HG03060 (cell line): ENCODE measurements around the gene PSTK.

Source experiments
- ATAC-seq: cut with Tn5 transposase; IDR thresholded peaks from one replicate; pipeline ENCODE4 v1.9.1; 2021; ENCODE audit warnings: low read depth, moderate number of reproducible peaks; ENCODE audit not compliant: unreplicated experiment

PSTK gene

GRCh38 chr10:122980209-122981065 is at the start of gene PSTK:
Gene PSTK (plus strand): TSS chr10:122980401. CDS start chr10:122980480, 79 bp downstream.
- peak; percentile 62 for ATAC-seq

- ATAC-seq: no peak
These were observed 48.9 kb upstream of the PSTK start for GRCh38 chr10:122931088-122931906.

- ATAC-seq: no peak
These were observed 40.9 kb upstream of the PSTK start for GRCh38 chr10:122939133-122939855.

GRCh38 chr10:122939856-122940543 is 40.2 kb upstream of the PSTK start:
- ATAC-seq: no peak

GRCh38 chr10:122949296-122949695 is 30.9 kb upstream of the PSTK start:
- ATAC-seq: no peak

- peak; percentile 92 for ATAC-seq
These were observed 26.1 kb upstream of the PSTK start, which contains the start of gene C10orf88 for GRCh38 chr10:122953902-122954730. Gene C10orf88 (minus strand): TSS chr10:122954227. CDS start chr10:122954178, 49 bp downstream.

GRCh38 chr10:122954731-122955050 is 25.5 kb upstream of the PSTK start:
- no peak for ATAC-seq

- no peak for ATAC-seq
These were observed 24.3 kb upstream of the PSTK start for GRCh38 chr10:122955892-122956291.

- ATAC-seq: no peak
These were observed 22.7 kb upstream of the PSTK start for GRCh38 chr10:122957474-122957873.

- no peak for ATAC-seq
These were observed 17.8 kb upstream of the PSTK start for GRCh38 chr10:122962405-122962804.

- no peak for ATAC-seq
These were observed 13.3 kb upstream of the PSTK start for GRCh38 chr10:122966879-122967278.

- ATAC-seq: no peak
These were observed 11.5 kb upstream of the PSTK start for GRCh38 chr10:122968698-122969097.

GRCh38 chr10:122974023-122974422 is 6.2 kb upstream of the PSTK start:
- no peak for ATAC-seq

- ATAC-seq: no peak
These were observed 5.6 kb upstream of the PSTK start for GRCh38 chr10:122974543-122975064.

- no peak for ATAC-seq
These were observed 864 bp downstream of the PSTK start for GRCh38 chr10:122981066-122981464.

GRCh38 chr10:122983898-122984297 is 3.7 kb downstream of the PSTK start:
- no peak for ATAC-seq

- ATAC-seq: no peak
These were observed 4.5 kb downstream of the PSTK start for GRCh38 chr10:122984708-122985107.

- no peak for ATAC-seq
These were observed 6.1 kb downstream of the PSTK start for GRCh38 chr10:122986335-122986734.

- ATAC-seq: no peak
These were observed 8.3 kb downstream of the PSTK start for GRCh38 chr10:122988501-122988900.
